NCI-H446 treated with DMSO at 0.1 percent for 48 hours (cell line): Measurements from ENCODE around the gene SFTA2.

Experiments used
- DNase-seq: peaks from one replicate; lab custom pipeline; 2025; lab: John Stamatoyannopoulos, UW

Gene SFTA2

GRCh38 chr6:30889921-30890645 lies 41.9 kb downstream of the SFTA2 start:
- no peak for DNase-seq

GRCh38 chr6:30889496-30889885 lies 42.5 kb downstream of the SFTA2 start:
- no peak for DNase-seq

GRCh38 chr6:30888816-30889495 lies 43.0 kb downstream of the SFTA2 start:
- DNase-seq, result no peak

GRCh38 chr6:30887901-30888815 lies 43.8 kb downstream of the SFTA2 start:
- no peak for DNase-seq

GRCh38 chr6:30886897-30887255 lies 45.1 kb downstream of the SFTA2 start:
- DNase-seq, result no peak

GRCh38 chr6:30885999-30886896 lies 45.7 kb downstream of the SFTA2 start:
- DNase-seq, result peak; percentile 17

- DNase-seq, result no peak
Measured at GRCh38 chr6:30885481-30885998, 46.4 kb downstream of the SFTA2 start.

GRCh38 chr6:30884521-30885480 lies 47.2 kb downstream of the SFTA2 start:
- DNase-seq, result no peak

- DNase-seq, result peak; percentile 21
Measured at GRCh38 chr6:30883685-30884520, 48.1 kb downstream of the SFTA2 start, which contains the start of gene DDR1. Gene DDR1 (plus strand): TSS chr6:30884519. CDS start chr6:30888730, 4,211 bp downstream.

- DNase-seq, result no peak
Measured at GRCh38 chr6:30882759-30883684, 48.9 kb downstream of the SFTA2 start.

GRCh38 chr6:30882204-30882758 lies 49.7 kb downstream of the SFTA2 start:
- DNase-seq, result no peak

- DNase-seq, result no peak
Measured at GRCh38 chr6:30881392-30882203, 50.4 kb downstream of the SFTA2 start.
